Ascending aorta (tissue), 2 donors: ENCODE results near the gene FBXL5. TPM values are rescaled to one million over a fixed set of nuclear protein-coding genes. Genes with fewer than 3 reads are reported as not detected.

Experiments
- DNase-seq, 2 donors: peaks; one replicate each; pipeline ENCODE4 v3.0.0-alpha.2; 2019; ENCODE audit warnings: low spot score in 2 of 2
- H3K27ac ChIP-seq, 2 donors: fragments of 200-600 bp; sonication (generic); one replicate each; pipeline ENCODE4 v1.5.1; 2016 to 2017; ENCODE audit warnings: mild to moderate bottlenecking in 1 of 2
- H3K27me3 ChIP-seq: fragments of 200-600 bp; sonication (generic); one replicate; pipeline ENCODE4 v1.5.1; 2017
- H3K36me3 ChIP-seq, 2 donors: fragments of 200-600 bp; sonication (generic); one replicate each; pipeline ENCODE4 v1.5.1; 2016
- H3K4me1 ChIP-seq, 2 donors: fragments of 200-600 bp; sonication (generic); one replicate each; pipeline ENCODE4 v1.5.1; 2016 to 2017; ENCODE audit warnings: mild to moderate bottlenecking in 1 of 2
- H3K4me3 ChIP-seq, 2 donors: fragments of 200-600 bp; sonication (generic); one replicate each; pipeline ENCODE4 v1.5.1; 2016 to 2017; ENCODE audit warnings: mild to moderate bottlenecking in 1 of 2
- H3K9me3 ChIP-seq, 2 donors: fragments of 200-600 bp; sonication (generic); one replicate each; pipeline ENCODE4 v1.5.1; 2016
- CTCF ChIP-seq, 3 experiments: fragments of 200-600 bp in 2 of 3; fragments of 450-650 bp in 1 of 3; sonication (generic) in 2 of 3; IDR thresholded peaks; one replicate each; pipeline ENCODE4 v1.5.1; 2016 to 2019; ENCODE audit warnings: antibody characterized with exemption in 3 of 3, mild to moderate bottlenecking in 1 of 3, moderate library complexity in 1 of 3
- intact Hi-C: fragments of 100-400 bp; cut with DNase I; formaldehyde crosslinking; loops from one replicate; pipeline ENCODE4 v1.15.1; 2023
- total RNA-seq: library from RNA; depleted of rRNA; stranded (reverse); fragments of >200 nt; gene quantifications from one replicate; pipeline ENCODE4 v1.1.0, GENCODE V29; 2016

The FBXL5 gene
- total RNA-seq, 1 donor from 2014 or later = 59.0 TPM

- Histone ChIP-seq H3K27me3 (no peaks in the 10 kb centered on the region), H3K4me1 (peaks cover 0 to 5% of the 10 kb centered on the region in 2 donors), H3K36me3 (peaks cover 4 to 28% of the 10 kb centered on the region in 2 donors), H3K9me3 (no peaks in the 10 kb centered on the region), H3K27ac (no peak overlapping the region), H3K4me3 (no peak overlapping the region)
- TF ChIP-seq CTCF (IDR thresholded peaks at IDR 0.05) = no peak
- DNase-seq = no peak
- intact Hi-C loops = no loop called here
Observed at GRCh38 chr4:15690020-15690809, 35.1 kb upstream of the FBXL5 start.

GRCh38 chr4:15689540-15689939, 34.4 kb upstream of the FBXL5 start:
- intact Hi-C loops = loop anchor here (10.0 kb wide), 1 partner anchor 455 kb away; no protein-coding TSS in a partner anchor
- peaks cover 4 to 28% of the 10 kb centered on the region in 2 donors for H3K36me3 ChIP-seq
- H3K27ac ChIP-seq = no peak overlapping the region
- H3K27me3 ChIP-seq = no peaks in the 10 kb centered on the region
- peaks cover 0 to 5% of the 10 kb centered on the region in 2 donors for H3K4me1 ChIP-seq
- DNase-seq = no peak
- H3K4me3 ChIP-seq = no peak overlapping the region
- H3K9me3 ChIP-seq = no peaks in the 10 kb centered on the region
- no peak for TF ChIP-seq CTCF (IDR thresholded peaks at IDR 0.05)

- peaks cover 0 to 5% of the 10 kb centered on the region in 2 donors for H3K4me1 ChIP-seq
- H3K27ac ChIP-seq = no peak overlapping the region
- intact Hi-C loops = loop anchor here (10.0 kb wide), 1 partner anchor 453 kb away; no protein-coding TSS in a partner anchor
- no peaks in the 10 kb centered on the region for H3K9me3 ChIP-seq
- H3K36me3 ChIP-seq = peaks cover 4 to 28% of the 10 kb centered on the region in 2 donors
- no peak for TF ChIP-seq CTCF (IDR thresholded peaks at IDR 0.05)
- no peak for DNase-seq
- H3K27me3 ChIP-seq = no peaks in the 10 kb centered on the region
- no peak overlapping the region for H3K4me3 ChIP-seq
Observed at GRCh38 chr4:15688051-15688450, 32.9 kb upstream of the FBXL5 start.

GRCh38 chr4:15684498-15684897, 29.3 kb upstream of the FBXL5 start:
- Histone ChIP-seq H3K27me3 (no peaks in the 10 kb centered on the region), H3K4me1 (peaks cover 2 to 4% of the 10 kb centered on the region in 2 donors), H3K4me3 (no peak overlapping the region), H3K27ac (no peak overlapping the region), H3K9me3 (no peaks in the 10 kb centered on the region), H3K36me3 (peaks cover 4 to 28% of the 10 kb centered on the region in 2 donors)
- intact Hi-C loops = loop anchor here (10.0 kb wide), 1 partner anchor 450 kb away; no protein-coding TSS in a partner anchor
- TF ChIP-seq CTCF (IDR thresholded peaks at IDR 0.05) = no peak
- no peak for DNase-seq

- Histone ChIP-seq H3K4me1 (peaks cover 2 to 4% of the 10 kb centered on the region in 2 donors), H3K4me3 (peak overlapping the region; percentile 80 to 82), H3K27me3 (no peaks in the 10 kb centered on the region), H3K27ac (no peak overlapping the region), H3K9me3 (no peaks in the 10 kb centered on the region), H3K36me3 (peaks cover 4 to 19% of the 10 kb centered on the region in 2 donors)
- TF ChIP-seq CTCF (IDR thresholded peaks at IDR 0.05) = no peak
- intact Hi-C loops = loop anchor here (2.0 to 10.0 kb wide), 2 partner anchors 204 to 448 kb away; no protein-coding TSS in a partner anchor
- DNase-seq = no peak
Observed at GRCh38 chr4:15683143-15683495, 28.0 kb upstream of the FBXL5 start.
